Activated CD4-positive, alpha-beta T cell treated with anti-CD3 and anti-CD28 coated beads, Interleukin-2, amount 50 U/mL, for 1 hour (primary cell): ENCODE data around the gene EFTUD2.
A peak's percentile ranks its signal among the peaks of the same experiment; 100 is the strongest.

Experiments used
- DNase-seq: peaks from one replicate; pipeline ENCODE4 v3.0.0-alpha.2; 2020

EFTUD2 gene

DNA sequence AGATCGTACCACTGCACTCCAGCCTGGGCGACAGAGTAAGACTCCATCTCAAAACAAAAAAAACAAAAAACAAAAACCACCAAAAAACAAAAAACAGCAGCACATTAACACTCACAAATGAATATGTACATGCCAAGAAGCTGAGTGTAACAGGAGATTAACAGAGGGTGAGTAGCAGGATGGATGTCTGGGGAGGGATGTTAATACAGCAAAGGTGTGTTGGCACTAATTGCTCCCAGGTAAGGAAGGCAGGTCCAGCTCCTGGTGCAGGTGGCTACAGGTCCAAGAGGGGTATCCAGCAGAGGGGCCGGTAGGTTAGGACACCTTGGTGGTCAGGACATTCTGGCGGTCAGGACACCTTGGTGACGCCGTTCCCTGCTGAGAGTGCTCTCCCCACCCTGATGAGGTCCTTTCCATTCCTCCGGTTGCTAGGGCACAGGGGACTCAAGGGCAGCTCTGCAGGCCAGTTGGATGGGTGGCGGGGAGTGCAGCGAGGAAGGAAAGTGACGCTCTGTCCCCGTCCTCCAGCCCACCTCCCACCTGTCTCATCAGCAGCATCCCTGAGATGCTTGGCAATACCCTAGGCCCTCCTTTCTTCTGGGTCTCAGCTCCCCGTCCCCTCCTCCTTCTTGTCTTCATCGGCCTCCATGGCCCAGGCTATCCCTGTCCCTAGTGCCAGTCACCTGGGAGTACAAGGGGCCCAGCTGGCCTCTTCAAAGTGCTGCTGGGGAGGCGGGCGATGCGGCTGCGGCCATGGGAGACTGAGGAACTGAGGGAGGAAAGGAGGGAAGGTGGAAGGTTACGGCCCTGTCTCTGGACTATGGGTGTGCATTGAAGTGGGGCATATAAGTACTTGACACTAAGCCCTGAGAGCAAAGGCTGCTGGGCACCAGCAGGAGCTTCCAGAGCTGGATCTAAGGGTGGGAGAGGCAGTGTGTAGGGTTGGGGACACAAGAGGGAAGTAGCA, 26.8 kb upstream of the EFTUD2 start:
- no peak for DNase-seq

GRCh38 chr17:44924107-44924544, 24.9 kb upstream of the EFTUD2 start:
- DNase-seq = no peak

GRCh38 chr17:44922746-44923470, 23.7 kb upstream of the EFTUD2 start:
- DNase-seq = no peak

- DNase-seq = no peak
These were observed 22.9 kb upstream of the EFTUD2 start for GRCh38 chr17:44922136-44922535.

- DNase-seq = no peak
These were observed 22.1 kb upstream of the EFTUD2 start for GRCh38 chr17:44921122-44921882.

GRCh38 chr17:44920565-44920940, 21.3 kb upstream of the EFTUD2 start:
- DNase-seq = no peak

DNA sequence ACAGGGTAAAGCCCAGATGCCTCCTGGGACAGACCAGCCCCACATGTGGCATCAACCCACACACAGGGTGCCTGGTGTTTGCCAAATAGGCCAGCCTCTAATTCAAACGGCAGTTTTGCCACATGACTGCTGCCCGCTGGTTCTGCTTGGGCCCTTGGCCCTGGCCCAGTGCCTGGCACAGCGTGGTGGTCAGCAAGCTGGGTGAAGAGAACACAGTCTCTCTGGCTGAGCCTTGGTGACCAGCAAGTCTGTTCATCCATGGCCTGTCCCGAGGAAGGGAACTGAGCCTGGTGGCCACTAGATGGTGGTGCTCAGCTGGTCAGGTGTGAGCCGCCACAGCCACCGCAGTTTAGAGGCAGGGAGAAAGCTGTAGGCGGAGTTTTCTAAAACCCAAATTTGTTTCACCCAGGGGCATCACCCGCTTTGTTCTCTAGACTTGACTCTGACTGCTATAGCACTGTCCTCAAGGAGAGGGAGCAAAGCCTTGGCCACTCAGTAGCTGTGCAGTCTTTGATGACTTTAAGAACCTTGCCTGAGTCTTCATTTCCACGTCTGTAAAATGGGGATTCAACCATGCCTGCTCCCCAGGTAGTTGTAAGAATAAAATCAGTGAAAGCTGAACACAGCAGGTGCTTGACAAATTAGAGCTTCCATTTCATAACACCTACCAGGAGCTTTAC, 20.8 kb upstream of the EFTUD2 start:
- peak; percentile 47 for DNase-seq

GRCh38 chr17:44919411-44919810, 20.2 kb upstream of the EFTUD2 start:
- no peak for DNase-seq

GRCh38 chr17:44918006-44918405, 18.8 kb upstream of the EFTUD2 start:
- no peak for DNase-seq

DNA sequence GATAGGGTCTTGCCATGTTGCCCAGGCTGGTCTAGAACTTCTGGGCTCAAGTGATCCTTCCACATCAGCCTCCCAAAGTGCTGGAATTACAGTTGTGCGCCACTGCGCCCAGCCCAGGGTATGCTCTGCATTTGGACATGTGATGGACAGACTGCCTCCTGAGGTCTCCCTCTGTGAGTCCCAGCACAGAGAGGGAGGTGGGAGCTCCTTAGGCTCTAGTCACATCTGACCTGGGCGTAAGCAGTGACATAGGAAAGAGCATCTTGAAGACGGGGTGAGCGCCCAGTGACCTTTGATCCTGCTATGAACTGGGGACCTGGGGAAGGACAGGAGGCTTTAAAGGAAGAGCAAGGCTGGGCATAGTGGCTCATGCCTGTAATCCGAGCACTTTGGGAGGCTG, 18.2 kb upstream of the EFTUD2 start:
- DNase-seq = no peak

GRCh38 chr17:44916781-44917241, 17.6 kb upstream of the EFTUD2 start:
- DNase-seq = no peak

- DNase-seq = no peak
These were observed 16.9 kb upstream of the EFTUD2 start for GRCh38 chr17:44915862-44916780.

- DNase-seq = no peak
These were observed 16.1 kb upstream of the EFTUD2 start, which contains the start of gene GFAP for GRCh38 chr17:44915321-44915726. TSS of gene GFAP (minus strand) at chr17:44915500. CDS start at chr17:44915486, 14 bp downstream.

- DNase-seq = no peak
These were observed 15.5 kb upstream of the EFTUD2 start for GRCh38 chr17:44914698-44915271.

- DNase-seq = no peak
These were observed 14.9 kb upstream of the EFTUD2 start for GRCh38 chr17:44914148-44914547.

- DNase-seq = no peak
These were observed 14.4 kb upstream of the EFTUD2 start for GRCh38 chr17:44913676-44914075.

GRCh38 chr17:44912763-44913544, 13.7 kb upstream of the EFTUD2 start:
- DNase-seq = no peak

DNA sequence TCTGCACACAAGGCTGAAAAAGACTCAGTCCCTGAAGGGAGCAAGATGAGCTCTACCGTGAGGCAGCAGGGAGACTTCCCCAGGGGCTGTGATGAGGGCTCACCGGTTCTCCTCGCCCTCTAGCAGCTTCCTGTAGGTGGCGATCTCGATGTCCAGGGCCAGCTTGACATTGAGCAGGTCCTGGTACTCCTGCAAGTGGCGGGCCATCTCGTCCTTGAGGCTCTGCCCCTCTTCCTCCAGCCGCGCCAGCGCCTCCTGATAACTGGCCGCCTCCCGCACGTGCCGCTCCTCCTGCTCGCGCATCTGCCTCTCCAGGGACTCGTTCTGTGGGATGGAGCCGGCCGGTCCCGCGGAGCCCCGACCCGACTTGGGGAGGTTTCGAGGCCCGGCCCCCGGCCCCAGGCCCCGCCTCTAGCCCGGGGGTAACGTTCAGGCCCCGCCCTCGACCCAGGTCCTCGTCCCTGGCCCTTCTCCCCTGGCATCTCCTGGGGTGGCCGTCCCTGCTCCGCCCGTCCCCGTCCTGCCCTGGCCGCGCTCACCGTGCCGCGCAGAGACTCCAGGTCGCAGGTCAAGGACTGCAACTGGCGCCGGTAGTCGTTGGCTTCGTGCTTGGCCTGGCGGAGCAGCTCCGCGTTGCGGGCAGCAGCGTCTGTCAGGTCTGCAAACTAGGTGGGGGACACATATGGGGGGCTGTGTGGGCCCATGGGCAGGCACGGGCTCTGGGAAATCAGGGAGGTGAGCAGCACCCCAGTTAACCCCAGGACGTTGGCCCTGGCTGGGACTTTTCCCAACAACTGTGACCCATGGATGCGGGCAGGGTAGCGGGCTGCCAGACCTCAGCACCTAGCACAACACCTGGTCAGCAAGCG, 12.1 kb upstream of the EFTUD2 start:
- peak; percentile 48 for DNase-seq
